CD4-positive, alpha-beta T cell treated with Interleukin-1 beta for 1 hour (primary cell): ENCODE results near the gene ANKRD65.
"Not testable (repeated sequence)": the region's sequence is repeated elsewhere in the genome, so short reads cannot be mapped to it uniquely, and the experiment has no call there.

Source experiments
- DNase-seq, 2 donors: peaks; one replicate each; pipeline ENCODE4 v3.0.0-alpha.2; 2020 to 2022

The ANKRD65 gene

GRCh38 chr1:1412311-1412902 lies 8.7 kb downstream of the ANKRD65 start:
- not testable (repeated sequence) for DNase-seq

GRCh38 chr1:1411626-1412025 lies 9.4 kb downstream of the ANKRD65 start:
- no peak for DNase-seq

- DNase-seq: not testable (repeated sequence)
Observed at GRCh38 chr1:1410238-1410637, 10.8 kb downstream of the ANKRD65 start.

- peak; percentile 25 for DNase-seq
Observed at GRCh38 chr1:1407636-1408318, 13.3 kb downstream of the ANKRD65 start.

- DNase-seq: peak; percentile 95 to 96
Observed at GRCh38 chr1:1406821-1407635, 14.0 kb downstream of the ANKRD65 start, which contains the start of gene MRPL20. Gene MRPL20 (minus strand): TSS chr1:1407293. CDS start chr1:1407217, 76 bp downstream.

GRCh38 chr1:1406101-1406820 lies 14.8 kb downstream of the ANKRD65 start:
- no peak for DNase-seq

- DNase-seq: no peak
Observed at GRCh38 chr1:1403653-1404052, 17.4 kb downstream of the ANKRD65 start.

- DNase-seq: not testable (repeated sequence)
Observed at GRCh38 chr1:1402901-1403392, 18.1 kb downstream of the ANKRD65 start.

- peak; percentile 15 to 36 for DNase-seq
Observed at GRCh38 chr1:1402072-1402900, 18.8 kb downstream of the ANKRD65 start.

GRCh38 chr1:1401457-1402010 lies 19.5 kb downstream of the ANKRD65 start:
- no peak for DNase-seq

- no peak for DNase-seq
Observed at GRCh38 chr1:1400576-1401456, 20.3 kb downstream of the ANKRD65 start.

GRCh38 chr1:1399872-1400575 lies 21.1 kb downstream of the ANKRD65 start:
- no peak for DNase-seq

- DNase-seq: peak; percentile 98 to 99
Observed at GRCh38 chr1:1399187-1399871, 21.7 kb downstream of the ANKRD65 start, which contains the start of gene CCNL2. Gene CCNL2 (minus strand): TSS chr1:1399335. CDS start chr1:1399306, 29 bp downstream.

- no peak for DNase-seq
Observed at GRCh38 chr1:1398677-1399186, 22.3 kb downstream of the ANKRD65 start.

GRCh38 chr1:1397839-1398523 lies 23.1 kb downstream of the ANKRD65 start:
- no peak for DNase-seq

- DNase-seq: no peak
Observed at GRCh38 chr1:1395166-1395565, 25.9 kb downstream of the ANKRD65 start.

- no peak for DNase-seq
Observed at GRCh38 chr1:1394116-1394515, 27.0 kb downstream of the ANKRD65 start.

GRCh38 chr1:1393428-1393827 lies 27.6 kb downstream of the ANKRD65 start:
- no peak for DNase-seq
